ENCODE data around the gene ACKR2. TPM values are rescaled to one million over a fixed set of nuclear protein-coding genes. Genes with fewer than 3 reads are reported as not detected.
"Not testable (repeated sequence)": the region's sequence is repeated elsewhere in the genome, so short reads cannot be mapped to it uniquely, and the experiment has no call there.

ACKR2 gene
- polyA plus RNA-seq, 10 donors, result 0.17 to 0.72 (median 0.55) TPM

GRCh38 chr3:42801048-42801620 lies 8.1 kb upstream of the ACKR2 start:
- no peak for DNase-seq

- DNase-seq, result no peak
Measured at GRCh38 chr3:42801784-42802183, 7.5 kb upstream of the ACKR2 start.

GRCh38 chr3:42802876-42803413 lies 6.3 kb upstream of the ACKR2 start:
- no peak for DNase-seq

GRCh38 chr3:42803414-42804105 lies 5.7 kb upstream of the ACKR2 start:
- DNase-seq, result peak in 2 of 3 donors; percentile 15 to 24

- DNase-seq, result peak; percentile 94 to 98 (median 95)
Measured at GRCh38 chr3:42804106-42804830, 5.0 kb upstream of the ACKR2 start, which contains the start of gene HIGD1A. Gene HIGD1A (minus strand): TSS chr3:42804490. CDS start chr3:42794253, 10,237 bp downstream.

GRCh38 chr3:42804831-42805132 lies 4.5 kb upstream of the ACKR2 start:
- DNase-seq, result peak in 1 of 3 donors; percentile 7

GRCh38 chr3:42805141-42805821 lies 4.0 kb upstream of the ACKR2 start:
- no peak for DNase-seq

- no peak for DNase-seq
Measured at GRCh38 chr3:42807929-42808328, 1.3 kb upstream of the ACKR2 start.

- not testable (repeated sequence) for DNase-seq
Measured at GRCh38 chr3:42810706-42811105, 1.5 kb downstream of the ACKR2 start.

GRCh38 chr3:42811118-42811883 lies 2.1 kb downstream of the ACKR2 start:
- DNase-seq, result not testable (repeated sequence)

GRCh38 chr3:42814246-42814645 lies 5.0 kb downstream of the ACKR2 start:
- no peak for DNase-seq

- no peak for DNase-seq
Measured at GRCh38 chr3:42814914-42815507, 5.8 kb downstream of the ACKR2 start.

- no peak for DNase-seq
Measured at GRCh38 chr3:42815826-42816225, 6.6 kb downstream of the ACKR2 start.

- DNase-seq, result no peak
Measured at GRCh38 chr3:42819351-42819965, 10.2 kb downstream of the ACKR2 start.

- DNase-seq, result no peak
Measured at GRCh38 chr3:42820746-42821051, 11.5 kb downstream of the ACKR2 start.

GRCh38 chr3:42822828-42823227 lies 13.6 kb downstream of the ACKR2 start:
- DNase-seq, result no peak

- DNase-seq, result no peak
Measured at GRCh38 chr3:42823351-42823750, 14.1 kb downstream of the ACKR2 start.

GRCh38 chr3:42826141-42826540 lies 16.9 kb downstream of the ACKR2 start:
- no peak for DNase-seq

GRCh38 chr3:42827023-42827422 lies 17.8 kb downstream of the ACKR2 start:
- no peak for DNase-seq

- DNase-seq, result no peak
Measured at GRCh38 chr3:42827654-42828053, 18.4 kb downstream of the ACKR2 start.

Measured in muscle of back (tissue), 11 donors.